Trophoblast cell (in vitro differentiated cells and primary cell): ENCODE measurements around the gene IL36B.

Experiments used
- DNase-seq, 2 donors: peaks; one replicate each; pipeline ENCODE4 v3.0.0-alpha.2; 2016
- H2AFZ ChIP-seq: 2 replicates; pipeline ENCODE4 v1.6.1; 2013; ENCODE audit warnings: low read length, moderate library complexity, mild to moderate bottlenecking; ENCODE audit not compliant: insufficient read depth, poor library complexity
- H2AK5ac ChIP-seq: 2 replicates; pipeline ENCODE4 v1.6.1; 2013; ENCODE audit warnings: mild to moderate bottlenecking, low read length
- H2BK120ac ChIP-seq: 2 replicates; pipeline ENCODE4 v1.6.1; 2013; ENCODE audit warnings: low read length, mild to moderate bottlenecking, moderate library complexity; ENCODE audit not compliant: insufficient read depth, poor library complexity
- H2BK12ac ChIP-seq: 2 replicates; pipeline ENCODE4 v1.6.1; 2013; ENCODE audit warnings: mild to moderate bottlenecking, low read length, moderate library complexity
- H2BK5ac ChIP-seq: 2 replicates; pipeline ENCODE4 v1.6.1; 2013; ENCODE audit warnings: low read length, low read depth, moderate library complexity, mild to moderate bottlenecking; ENCODE audit not compliant: poor library complexity
- H3K14ac ChIP-seq: 2 replicates; pipeline ENCODE4 v1.6.1; 2013; ENCODE audit warnings: mild to moderate bottlenecking, low read length
- H3K18ac ChIP-seq: 2 replicates; pipeline ENCODE4 v1.6.1; 2013; ENCODE audit warnings: mild to moderate bottlenecking, low read length
- H3K23ac ChIP-seq: 2 replicates; pipeline ENCODE4 v1.6.1; 2013; ENCODE audit warnings: low read length
- H3K27ac ChIP-seq: 2 replicates; pipeline ENCODE4 v1.5.1; 2013; ENCODE audit warnings: low read depth, mild to moderate bottlenecking, inconsistent platforms, low read length, moderate library complexity
- H3K27me3 ChIP-seq: 2 replicates; pipeline ENCODE4 v1.6.1; 2013; ENCODE audit warnings: inconsistent platforms, mild to moderate bottlenecking, low read length, moderate library complexity; ENCODE audit not compliant: insufficient read depth
- H3K36me3 ChIP-seq, 2 experiments: 1 replicate in 1 of 2; 2 replicates in 1 of 2; pipeline ENCODE4 v1.6.1; 2013; ENCODE audit warnings: low read length in 2 of 2, mild to moderate bottlenecking in 2 of 2, moderate library complexity in 1 of 2; ENCODE audit not compliant: insufficient read depth in 2 of 2, control insufficient read depth in 1 of 2
- H3K4ac ChIP-seq: 2 replicates; pipeline ENCODE4 v1.6.1; 2013; ENCODE audit warnings: low read depth, mild to moderate bottlenecking, low read length, moderate library complexity
- H3K4me1 ChIP-seq, 2 experiments: 1 replicate in 1 of 2; 2 replicates in 1 of 2; pipeline ENCODE4 v1.6.1; 2013; ENCODE audit warnings: low read length in 2 of 2, mild to moderate bottlenecking in 2 of 2, moderate library complexity in 1 of 2; ENCODE audit not compliant: insufficient read depth in 2 of 2, control insufficient read depth in 1 of 2
- H3K4me2 ChIP-seq: 2 replicates; pipeline ENCODE4 v1.6.1; 2013; ENCODE audit warnings: inconsistent platforms, mild to moderate bottlenecking, low read length, moderate library complexity
- H3K4me3 ChIP-seq: 2 replicates; pipeline ENCODE4 v1.5.1; 2013; ENCODE audit warnings: mild to moderate bottlenecking, low read depth, low read length, inconsistent platforms
- H3K79me1 ChIP-seq: one replicate; pipeline ENCODE4 v1.6.1; 2013; ENCODE audit warnings: low read length
- H3K79me2 ChIP-seq: 2 replicates; pipeline ENCODE4 v1.6.1; 2013; ENCODE audit warnings: low read length, mild to moderate bottlenecking; ENCODE audit not compliant: control insufficient read depth, insufficient read depth, poor library complexity
- H3K9ac ChIP-seq: 2 replicates; pipeline ENCODE4 v1.6.1; 2013; ENCODE audit warnings: mild to moderate bottlenecking, low read length
- H3K9me3 ChIP-seq: 2 replicates; pipeline ENCODE4 v1.6.1; 2013; ENCODE audit warnings: low read depth, mild to moderate bottlenecking, control low read depth, inconsistent platforms, low read length; ENCODE audit not compliant: insufficient read depth
- H4K12ac ChIP-seq: 2 replicates; pipeline ENCODE4 v1.6.1; 2013; ENCODE audit warnings: low read depth, mild to moderate bottlenecking, low read length, moderate library complexity
- H4K8ac ChIP-seq: 2 replicates; pipeline ENCODE4 v1.6.1; 2013; ENCODE audit warnings: low read depth, mild to moderate bottlenecking, low read length, moderate library complexity
- H4K91ac ChIP-seq: one replicate; pipeline ENCODE4 v1.6.1; 2013; ENCODE audit warnings: low read depth, mild to moderate bottlenecking, low read length, moderate library complexity
- WGBS: extraction: QIAGEN DNeasy Blood & Tissue Kit; methylation state at CpG from one replicate; pipeline ENCODE4 v1.1.7; 2013; ENCODE audit warnings: missing lambda C conversion rate; ENCODE audit not compliant: insufficient read length, insufficient coverage; ENCODE audit errors: extremely low coverage; 5-methylcytosine and 5-hydroxymethylcytosine counted together

Gene IL36B

GRCh38 chr2:113084249-113085000 is 31.8 kb upstream of the IL36B start:
- Histone ChIP-seq H3K27ac (no peak overlapping the region), H4K12ac (no peak overlapping the region), H2AK5ac (no peak overlapping the region), H2BK12ac (no peak overlapping the region), H4K91ac (no peak overlapping the region), H2BK5ac (no peak overlapping the region), H4K8ac (no peak overlapping the region), H3K18ac (no peak overlapping the region), H2AFZ (no peak overlapping the region), H2BK120ac (no peak overlapping the region), H3K79me1 (no peaks in the 10 kb centered on the region), H3K14ac (no peak overlapping the region), H3K9me3 (no peaks in the 10 kb centered on the region), H3K27me3 (no peaks in the 10 kb centered on the region), H3K4ac (no peak overlapping the region), H3K23ac (no peak overlapping the region), H3K4me3 (no peak overlapping the region), H3K4me1 (no peaks in the 10 kb centered on the region), H3K4me2 (no peak overlapping the region), H3K36me3 (no peaks in the 10 kb centered on the region), H3K9ac (no peak overlapping the region), H3K79me2 (no peaks in the 10 kb centered on the region)
- peak in 1 of 2 donors; percentile 35 for DNase-seq
- no CpG with 5 or more reads among the region's 5 CpGs for WGBS

- H3K4me3 ChIP-seq: no peak overlapping the region
- no peak overlapping the region for H4K12ac ChIP-seq
- H3K9ac ChIP-seq: no peak overlapping the region
- no peak overlapping the region for H3K14ac ChIP-seq
- H2AK5ac ChIP-seq: no peak overlapping the region
- H3K79me1 ChIP-seq: no peaks in the 10 kb centered on the region
- no peak overlapping the region for H2BK12ac ChIP-seq
- no peak overlapping the region for H2BK120ac ChIP-seq
- no peak overlapping the region for H4K91ac ChIP-seq
- no peak overlapping the region for H3K23ac ChIP-seq
- no peaks in the 10 kb centered on the region for H3K36me3 ChIP-seq
- peak; percentile 29 to 47 for DNase-seq
- H3K9me3 ChIP-seq: no peaks in the 10 kb centered on the region
- no peaks in the 10 kb centered on the region for H3K79me2 ChIP-seq
- no peak overlapping the region for H3K4ac ChIP-seq
- H3K27ac ChIP-seq: no peak overlapping the region
- H2AFZ ChIP-seq: no peak overlapping the region
- H3K4me1 ChIP-seq: no peaks in the 10 kb centered on the region
- H3K18ac ChIP-seq: no peak overlapping the region
- no peak overlapping the region for H3K4me2 ChIP-seq
- no peak overlapping the region for H2BK5ac ChIP-seq
- no peak overlapping the region for H4K8ac ChIP-seq
- H3K27me3 ChIP-seq: no peaks in the 10 kb centered on the region
- WGBS: no CpG with 5 or more reads among the region's 8 CpGs
These were observed 30.6 kb upstream of the IL36B start for GRCh38 chr2:113083296-113083695.

- Histone ChIP-seq H3K79me2 (no peaks in the 10 kb centered on the region), H3K36me3 (no peaks in the 10 kb centered on the region), H3K4ac (no peak overlapping the region), H4K91ac (no peak overlapping the region), H3K27me3 (no peaks in the 10 kb centered on the region), H4K12ac (no peak overlapping the region), H3K4me2 (no peak overlapping the region), H2BK5ac (no peak overlapping the region), H3K4me1 (no peaks in the 10 kb centered on the region), H2AFZ (no peak overlapping the region), H3K79me1 (no peaks in the 10 kb centered on the region), H3K4me3 (no peak overlapping the region), H2BK120ac (no peak overlapping the region), H3K9me3 (no peaks in the 10 kb centered on the region), H3K14ac (no peak overlapping the region), H3K9ac (no peak overlapping the region), H4K8ac (no peak overlapping the region), H2AK5ac (no peak overlapping the region), H3K18ac (no peak overlapping the region), H2BK12ac (no peak overlapping the region), H3K27ac (no peak overlapping the region), H3K23ac (no peak overlapping the region)
- no peak for DNase-seq
- no CpG with 5 or more reads among the region's 2 CpGs for whole genome bisulfite sequencing
These were observed 29.0 kb upstream of the IL36B start for GRCh38 chr2:113081488-113082210.

GRCh38 chr2:113080134-113080533 is 27.5 kb upstream of the IL36B start:
- no peak overlapping the region for H4K12ac ChIP-seq
- no peaks in the 10 kb centered on the region for H3K9me3 ChIP-seq
- H3K4me1 ChIP-seq: no peaks in the 10 kb centered on the region
- H4K91ac ChIP-seq: no peak overlapping the region
- no peak overlapping the region for H3K4ac ChIP-seq
- WGBS: no CpG with 5 or more reads among the region's 9 CpGs
- H3K18ac ChIP-seq: no peak overlapping the region
- no peak overlapping the region for H3K23ac ChIP-seq
- H3K4me3 ChIP-seq: no peak overlapping the region
- DNase-seq: peak; percentile 50 to 71
- no peak overlapping the region for H2BK120ac ChIP-seq
- H3K27ac ChIP-seq: no peak overlapping the region
- no peak overlapping the region for H3K9ac ChIP-seq
- no peak overlapping the region for H2AK5ac ChIP-seq
- no peak overlapping the region for H3K14ac ChIP-seq
- no peak overlapping the region for H3K4me2 ChIP-seq
- no peaks in the 10 kb centered on the region for H3K79me2 ChIP-seq
- H3K79me1 ChIP-seq: no peaks in the 10 kb centered on the region
- no peaks in the 10 kb centered on the region for H3K27me3 ChIP-seq
- no peaks in the 10 kb centered on the region for H3K36me3 ChIP-seq
- H2BK12ac ChIP-seq: no peak overlapping the region
- no peak overlapping the region for H2AFZ ChIP-seq
- no peak overlapping the region for H2BK5ac ChIP-seq
- H4K8ac ChIP-seq: no peak overlapping the region
